Measurements from ENCODE around the gene DTNBP1.

The DTNBP1 gene

DNA sequence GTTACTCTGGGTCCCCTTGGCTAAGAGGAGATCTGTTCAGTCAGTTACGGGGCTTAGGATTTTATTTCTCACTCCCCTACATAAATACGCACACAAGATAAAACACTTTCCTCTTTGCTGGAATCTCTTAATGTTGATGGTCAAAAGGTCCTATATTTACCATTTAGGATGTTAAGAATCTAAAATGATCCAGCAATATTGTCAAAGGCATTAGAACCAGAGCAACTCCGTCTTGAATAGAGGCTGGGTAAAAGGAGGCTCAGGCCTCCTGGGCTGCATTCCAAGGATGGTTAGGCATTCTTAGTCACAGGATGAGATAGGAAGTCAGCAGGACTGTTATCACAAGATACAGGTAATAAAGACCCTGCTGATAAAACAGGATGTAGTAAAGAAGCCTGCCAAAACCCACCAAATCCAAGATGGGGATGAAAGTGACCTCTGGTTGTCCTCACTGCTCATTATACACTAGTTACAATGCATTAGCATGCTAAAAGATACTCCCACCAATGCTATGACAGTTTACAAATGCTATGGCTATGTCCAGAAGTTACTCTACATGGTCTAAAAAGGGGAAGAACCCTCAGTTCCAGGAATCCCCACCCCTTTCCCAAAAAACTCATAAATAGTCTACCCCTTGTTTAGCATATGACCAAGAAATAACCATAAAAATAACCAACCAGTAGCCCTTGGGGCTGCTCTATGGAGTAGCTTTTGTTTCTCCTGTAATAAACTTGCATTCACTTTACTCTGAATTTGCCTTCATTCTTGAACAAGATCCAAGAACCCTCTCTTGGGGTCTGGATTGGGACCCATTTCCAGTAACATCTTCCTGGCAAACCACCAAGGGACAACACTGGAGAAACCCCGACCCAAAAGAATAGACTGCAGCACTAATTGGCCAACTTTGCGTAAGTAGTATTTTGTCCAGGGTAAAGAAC, 107.5 kb downstream of the DTNBP1 start:
- no peak for DNase-seq (ENCODE audit: low read depth)
- TF ChIP-seq, protein P1, sequence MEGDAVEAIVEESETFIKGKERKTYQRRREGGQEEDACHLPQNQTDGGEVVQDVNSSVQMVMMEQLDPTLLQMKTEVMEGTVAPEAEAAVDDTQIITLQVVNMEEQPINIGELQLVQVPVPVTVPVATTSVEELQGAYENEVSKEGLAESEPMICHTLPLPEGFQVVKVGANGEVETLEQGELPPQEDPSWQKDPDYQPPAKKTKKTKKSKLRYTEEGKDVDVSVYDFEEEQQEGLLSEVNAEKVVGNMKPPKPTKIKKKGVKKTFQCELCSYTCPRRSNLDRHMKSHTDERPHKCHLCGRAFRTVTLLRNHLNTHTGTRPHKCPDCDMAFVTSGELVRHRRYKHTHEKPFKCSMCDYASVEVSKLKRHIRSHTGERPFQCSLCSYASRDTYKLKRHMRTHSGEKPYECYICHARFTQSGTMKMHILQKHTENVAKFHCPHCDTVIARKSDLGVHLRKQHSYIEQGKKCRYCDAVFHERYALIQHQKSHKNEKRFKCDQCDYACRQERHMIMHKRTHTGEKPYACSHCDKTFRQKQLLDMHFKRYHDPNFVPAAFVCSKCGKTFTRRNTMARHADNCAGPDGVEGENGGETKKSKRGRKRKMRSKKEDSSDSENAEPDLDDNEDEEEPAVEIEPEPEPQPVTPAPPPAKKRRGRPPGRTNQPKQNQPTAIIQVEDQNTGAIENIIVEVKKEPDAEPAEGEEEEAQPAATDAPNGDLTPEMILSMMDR (conservative IDR thresholded peaks at IDR 0.05; ENCODE audit: low read depth, low read length), result no peak
- no peak overlapping the region for H3K4me3 ChIP-seq (ENCODE audit: low read length)

GRCh38 chr6:15554728-15555100, 108.1 kb downstream of the DTNBP1 start:
- TF ChIP-seq, protein P1 (conservative IDR thresholded peaks at IDR 0.05; ENCODE audit: low read depth, low read length), result no peak
- H3K4me3 ChIP-seq (ENCODE audit: low read length), result no peak overlapping the region
- DNase-seq (ENCODE audit: low read depth), result no peak

DNA sequence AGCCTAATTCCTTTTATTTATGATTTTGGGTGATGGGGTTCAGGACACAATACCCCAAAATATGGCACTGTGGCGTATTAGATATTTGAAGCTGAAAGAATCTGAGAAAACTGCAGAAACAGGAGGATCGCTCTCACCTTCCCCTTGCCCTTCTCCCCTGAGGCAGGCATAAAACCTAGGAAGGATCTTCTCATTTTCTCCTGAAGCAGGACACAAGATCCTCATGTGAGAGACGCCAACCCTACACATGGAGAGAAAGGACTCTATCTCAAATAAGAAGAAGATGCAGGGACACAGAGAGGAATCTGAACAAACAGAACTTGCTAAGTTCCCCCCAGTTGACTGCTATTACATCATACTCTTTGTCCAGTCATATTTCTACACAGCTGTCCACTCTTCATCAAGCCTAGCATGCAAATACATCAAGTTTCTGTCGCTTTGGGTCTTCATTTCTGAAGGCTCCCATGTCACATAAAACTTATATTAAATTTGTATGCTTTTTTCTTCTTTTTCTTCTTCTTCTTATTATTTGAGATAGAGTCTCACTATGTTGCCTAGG, 109.0 kb downstream of the DTNBP1 start:
- TF ChIP-seq, protein P1 (conservative IDR thresholded peaks at IDR 0.05; ENCODE audit: low read depth, low read length), result no peak
- H3K4me3 ChIP-seq (ENCODE audit: low read length), result no peak overlapping the region
- no peak for DNase-seq (ENCODE audit: low read depth)

DNA sequence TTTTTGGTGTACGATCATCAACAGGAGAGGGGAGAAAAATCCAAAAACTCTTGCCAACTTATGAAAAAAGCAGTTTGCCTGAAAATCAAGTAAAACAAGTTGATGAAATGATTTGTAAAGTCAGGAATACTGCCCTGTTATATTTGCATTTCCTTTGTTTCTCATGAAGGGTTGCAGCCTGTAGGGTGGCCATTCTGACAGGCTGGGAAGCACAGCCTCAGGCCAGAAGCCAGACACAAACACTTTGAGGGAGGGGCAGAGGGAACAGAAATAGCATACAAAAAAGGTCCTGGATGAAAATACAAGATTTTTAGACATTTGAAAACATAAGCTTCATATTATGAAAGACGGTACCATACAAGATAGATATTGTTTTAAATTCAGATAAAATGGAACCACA, 109.8 kb downstream of the DTNBP1 start:
- DNase-seq (ENCODE audit: low read depth), result no peak
- TF ChIP-seq, protein P1 (conservative IDR thresholded peaks at IDR 0.05; ENCODE audit: low read depth, low read length), result no peak
- no peak overlapping the region for H3K4me3 ChIP-seq (ENCODE audit: low read length)

GRCh38 chr6:15551798-15552197, 111.0 kb downstream of the DTNBP1 start:
- no peak overlapping the region for H3K4me3 ChIP-seq (ENCODE audit: low read length)
- DNase-seq (ENCODE audit: low read depth), result no peak
- TF ChIP-seq, protein P1 (conservative IDR thresholded peaks at IDR 0.05; ENCODE audit: low read depth, low read length), result no peak

DNA sequence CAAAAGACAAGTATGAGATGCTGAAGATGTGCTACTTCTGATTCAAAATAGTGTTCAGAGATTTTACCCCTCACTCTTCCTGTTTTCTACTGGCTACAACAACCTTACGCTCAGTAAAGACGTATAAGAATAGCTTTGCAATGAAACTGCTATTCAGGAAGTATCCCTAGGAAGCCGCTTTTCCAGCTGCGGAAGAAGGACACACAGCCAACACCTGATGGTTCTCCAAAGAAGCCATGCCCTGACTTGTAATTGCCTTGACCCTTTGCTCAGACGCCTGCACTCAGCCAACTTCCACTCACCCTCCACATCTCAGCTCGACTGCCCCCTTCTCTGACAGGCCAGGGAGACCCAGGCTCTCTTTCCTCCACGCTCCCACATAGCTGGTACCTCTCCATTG, 111.6 kb downstream of the DTNBP1 start:
- TF ChIP-seq, protein P1 (conservative IDR thresholded peaks at IDR 0.05; ENCODE audit: low read depth, low read length), result no peak
- H3K4me3 ChIP-seq (ENCODE audit: low read length), result no peak overlapping the region
- no peak for DNase-seq (ENCODE audit: low read depth)

Measured in retinal pigment epithelial cell (primary cell).